ELF-1 (cell line): ENCODE data around the gene FNTB.

Experiments used
- DNase-seq: peaks from one replicate; pipeline ENCODE4 v3.0.0-alpha.2; 2016; ENCODE audit warnings: low read depth, low spot score

Gene FNTB

DNA sequence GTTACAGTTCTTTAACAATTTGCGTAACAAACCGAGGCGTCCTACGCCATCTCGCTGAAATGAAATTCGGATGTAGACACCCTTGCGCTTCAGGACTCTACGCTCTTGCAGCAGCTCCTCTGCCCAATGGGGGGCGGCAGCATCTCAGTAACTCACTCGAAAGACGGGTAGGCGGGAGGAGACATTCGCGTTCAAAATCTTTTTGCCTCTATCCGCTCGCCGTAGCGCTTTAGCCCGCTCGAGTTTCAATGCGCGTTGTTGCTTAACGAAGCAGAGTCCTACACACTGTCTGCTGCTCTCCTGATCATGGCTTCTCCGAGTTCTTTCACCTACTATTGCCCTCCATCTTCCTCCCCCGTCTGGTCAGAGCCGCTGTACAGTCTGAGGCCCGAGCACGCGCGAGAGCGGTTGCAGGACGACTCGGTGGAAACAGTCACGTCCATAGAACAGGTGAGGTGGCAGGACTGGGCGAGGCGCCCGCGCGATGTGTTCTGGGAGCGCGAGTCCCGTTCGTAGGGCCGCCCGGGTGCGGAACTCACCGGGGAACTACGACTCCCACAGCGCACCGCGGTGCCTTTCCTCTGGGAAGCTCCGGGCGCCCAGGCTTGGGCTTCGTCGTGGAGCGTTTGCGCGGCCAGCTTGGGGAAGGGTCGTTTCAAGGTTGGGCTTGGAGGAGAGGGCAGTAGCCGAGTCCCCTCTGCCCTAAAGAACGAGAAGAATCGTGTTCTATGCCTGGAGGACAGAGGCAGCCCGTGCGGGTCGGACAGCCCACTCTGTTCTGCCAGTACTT, at the start of gene FNTB:
Gene FNTB, plus strand, starts transcription at position 248 of the 790 bp plus-strand sequence. Its CDS starts 59 bp downstream, at position 307.
- peak; percentile 98 for DNase-seq

- no peak for DNase-seq
Observed at GRCh38 chr14:64937171-64937820, 49.4 kb upstream of the FNTB start.

DNA sequence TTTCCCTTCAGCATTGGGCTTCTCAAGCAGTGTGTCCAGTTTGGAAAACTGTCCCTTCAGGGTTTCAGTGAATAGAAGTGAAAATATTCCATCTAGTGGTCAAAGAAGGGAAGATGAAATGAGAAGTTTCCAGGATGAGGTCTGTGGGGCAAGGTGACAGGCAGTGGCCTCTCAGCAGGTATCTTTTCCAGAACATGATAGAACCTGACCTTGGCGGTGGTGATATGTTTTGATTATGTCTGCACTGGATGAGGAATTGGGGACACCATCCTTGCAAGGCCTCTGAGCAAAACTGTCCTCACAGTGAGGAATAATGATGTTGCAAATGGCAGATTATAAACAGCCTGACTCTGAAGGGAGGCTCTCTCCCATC, 48.9 kb upstream of the FNTB start:
- no peak for DNase-seq

- no peak for DNase-seq
Observed at GRCh38 chr14:64938972-64939816, 47.5 kb upstream of the FNTB start.

GRCh38 chr14:64939817-64940190, 46.9 kb upstream of the FNTB start:
- DNase-seq, result no peak

GRCh38 chr14:64940336-64940910, 46.3 kb upstream of the FNTB start:
- no peak for DNase-seq

DNA sequence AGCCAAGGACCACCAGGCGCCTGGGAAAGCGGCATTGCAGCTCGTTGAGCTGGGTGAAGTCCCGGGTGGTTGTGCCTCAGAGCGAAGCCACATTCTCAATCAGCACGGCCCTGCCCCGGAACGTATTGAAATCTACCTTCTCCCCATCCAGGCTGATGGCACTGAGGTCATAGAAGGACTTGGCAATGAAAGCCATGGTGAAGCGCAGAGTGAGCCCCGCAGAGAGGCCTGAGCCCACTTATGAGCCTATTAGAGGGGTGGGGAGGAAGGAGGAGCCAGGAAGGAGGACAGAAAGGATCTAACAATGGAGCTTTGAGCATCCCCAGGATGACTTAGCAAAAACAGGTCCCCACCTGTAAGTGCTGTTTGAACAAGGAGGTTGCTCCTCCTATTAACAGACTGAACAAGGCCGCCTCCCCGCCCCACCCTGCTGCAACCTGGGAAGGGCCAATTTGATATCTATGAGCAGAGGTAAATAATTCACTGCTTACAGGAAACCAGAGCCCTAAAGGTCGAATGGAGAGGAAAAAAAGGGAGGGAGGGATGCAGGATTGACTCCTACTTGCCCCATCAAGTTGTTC, 44.1 kb upstream of the FNTB start, which contains the start of gene GPX2:
Gene GPX2, minus strand, starts transcription at position 215 of the 581 bp plus-strand sequence. Its CDS starts 19 bp downstream, at position 196.
- DNase-seq, result no peak

DNA sequence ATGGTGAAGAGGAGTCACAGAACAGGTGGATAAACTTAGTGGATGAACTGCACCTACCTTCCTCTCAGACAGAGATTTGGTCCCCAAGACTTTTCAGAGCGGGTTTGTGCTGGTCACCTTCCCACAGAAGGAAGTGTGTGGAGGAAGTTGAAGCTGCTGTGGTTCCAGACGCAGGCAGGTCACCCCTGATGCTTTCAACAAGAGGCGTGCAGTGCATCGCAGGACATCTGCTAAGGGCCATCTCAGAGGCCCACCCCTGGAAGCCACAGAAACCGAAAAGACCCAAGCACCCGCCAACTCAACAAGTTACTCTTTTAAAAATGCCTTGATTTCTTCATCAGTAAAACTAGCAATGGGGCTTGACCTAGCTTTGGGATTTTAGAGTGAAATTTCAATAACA, 43.1 kb upstream of the FNTB start:
- no peak for DNase-seq

DNA sequence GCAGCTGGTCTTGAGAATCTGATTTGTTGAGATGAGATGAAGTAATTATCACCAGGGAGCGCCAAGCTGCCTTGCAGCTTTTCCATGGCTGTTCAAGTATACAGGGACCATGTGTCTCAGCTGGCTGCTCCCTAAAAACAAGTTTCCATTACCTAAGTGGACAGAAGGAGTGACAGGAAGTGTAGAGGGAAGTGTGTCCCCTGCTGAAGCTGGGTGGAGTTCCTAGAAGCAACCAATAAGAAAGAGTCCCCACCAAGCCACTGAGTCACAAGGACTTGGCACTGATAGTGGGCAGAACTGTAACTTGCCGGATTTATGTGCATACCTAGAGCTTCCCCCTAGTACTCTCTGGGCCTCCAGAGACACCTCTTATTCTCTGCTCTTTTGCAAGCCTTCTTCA, 42.7 kb upstream of the FNTB start:
- DNase-seq, result no peak

GRCh38 chr14:64944861-64945260, 41.8 kb upstream of the FNTB start:
- no peak for DNase-seq

DNA sequence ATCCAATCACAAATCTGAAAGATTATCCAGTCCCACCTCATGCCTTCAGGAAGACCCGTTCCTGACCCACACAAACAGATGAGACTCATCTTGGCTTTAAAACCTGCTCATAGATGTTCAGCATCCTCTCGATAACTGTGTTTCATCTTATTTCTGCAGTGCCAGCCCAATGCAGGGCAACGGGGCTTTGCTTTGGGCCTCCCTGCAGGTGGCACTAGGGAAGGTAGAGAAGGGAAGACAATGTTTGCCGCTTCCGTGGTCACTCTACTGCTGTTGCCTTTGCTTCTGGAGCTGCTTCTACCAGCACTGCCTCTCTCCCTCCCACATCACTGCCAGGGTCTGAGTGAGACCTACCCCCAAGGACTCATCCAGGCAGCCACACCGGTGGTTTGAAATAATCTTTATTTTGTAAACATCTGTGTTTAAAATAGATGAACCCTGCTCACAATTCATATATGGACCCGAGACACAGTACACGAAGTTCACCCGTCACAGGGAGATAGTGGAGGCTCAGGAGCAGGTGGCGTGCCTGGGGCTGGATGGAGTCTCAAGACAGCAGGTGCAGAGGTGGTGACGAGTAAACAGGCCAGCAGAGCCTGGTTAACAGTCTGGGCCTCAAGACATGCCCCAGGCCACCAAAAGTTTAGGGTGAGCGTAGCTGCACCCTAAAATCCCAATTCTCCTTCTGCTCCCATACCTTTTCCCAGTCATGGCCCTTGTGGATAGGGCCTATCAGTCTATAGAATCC, 41.1 kb upstream of the FNTB start:
- DNase-seq, result no peak

DNA sequence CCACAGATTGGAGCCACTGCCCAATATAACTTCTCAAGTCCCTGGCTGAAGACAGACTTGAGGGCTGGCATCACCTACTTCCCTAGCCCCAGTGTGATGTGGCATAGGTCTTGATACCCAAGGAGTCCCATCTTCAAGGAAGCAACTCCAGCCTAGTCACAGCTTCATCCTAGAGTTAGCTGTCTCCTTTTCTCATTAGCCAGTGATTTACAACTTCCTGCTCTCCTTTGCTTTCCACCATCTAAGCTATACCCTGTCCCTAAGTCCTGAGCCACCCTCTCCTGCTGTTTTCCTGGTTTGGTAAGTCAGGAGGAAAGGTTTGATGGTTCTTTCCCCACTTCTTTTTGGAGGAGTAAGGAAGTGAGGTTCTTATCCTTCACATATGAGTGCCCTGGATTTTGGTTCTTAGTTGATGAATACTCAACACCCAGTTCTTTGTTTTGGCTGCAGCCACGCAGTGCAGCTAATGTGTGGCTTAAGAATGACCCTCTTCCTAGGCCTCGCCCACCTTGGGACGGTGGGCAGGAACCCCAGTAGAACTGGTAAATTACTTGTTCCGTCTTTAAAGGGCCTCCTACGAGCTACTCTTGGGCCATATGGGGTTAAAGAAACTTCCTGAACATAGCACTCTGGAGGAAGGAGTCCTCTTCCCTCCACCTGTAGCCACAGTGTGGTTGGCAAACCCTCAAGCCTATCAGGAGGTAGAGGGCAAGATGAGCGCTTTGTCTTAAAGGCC, 40.2 kb upstream of the FNTB start:
- DNase-seq, result no peak

- DNase-seq, result no peak
Observed at GRCh38 chr14:64947710-64948611, 38.7 kb upstream of the FNTB start.

- no peak for DNase-seq
Observed at GRCh38 chr14:64948612-64949210, 38.0 kb upstream of the FNTB start.

DNA sequence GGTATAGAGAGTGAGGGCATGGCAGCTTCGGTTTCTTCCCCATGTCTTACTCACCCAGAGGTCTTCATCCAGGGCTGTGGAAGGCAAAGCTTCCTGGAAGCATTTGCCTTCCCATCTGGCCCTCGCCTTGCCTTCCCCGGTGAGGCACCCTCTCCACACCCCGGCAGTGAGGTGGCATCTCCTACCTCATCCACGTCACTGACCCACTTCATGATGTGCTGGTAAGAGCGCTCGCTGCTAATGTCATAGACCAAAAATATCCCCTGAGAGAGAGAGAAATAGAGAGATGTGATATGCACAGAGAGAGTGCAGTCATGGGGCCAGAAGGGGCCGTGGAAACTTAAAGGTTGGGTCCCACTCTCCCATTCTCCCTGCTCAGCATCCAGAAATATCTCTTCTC, 35.8 kb upstream of the FNTB start:
- no peak for DNase-seq

- no peak for DNase-seq
Observed at GRCh38 chr14:64951291-64951690, 35.4 kb upstream of the FNTB start.

DNA sequence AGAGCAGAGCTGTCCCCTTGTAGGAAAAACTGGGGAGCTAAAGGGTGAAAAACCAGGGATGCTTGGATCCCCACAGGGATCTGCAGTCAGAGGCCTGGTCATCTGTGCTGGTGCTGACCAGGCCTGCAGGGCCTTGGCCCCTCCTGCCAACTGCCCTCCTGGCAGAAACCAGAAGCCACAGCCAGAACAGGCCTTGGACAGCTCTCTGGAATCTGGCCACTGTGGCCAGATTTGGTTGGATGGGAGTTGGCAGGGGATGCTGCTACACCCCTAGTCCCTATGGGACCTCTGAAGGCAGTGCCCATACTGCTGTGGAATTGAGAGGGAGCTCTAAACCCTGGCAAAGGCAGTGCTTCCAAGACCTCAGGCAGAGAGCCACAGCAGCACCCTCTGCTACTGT, 35.0 kb upstream of the FNTB start:
- no peak for DNase-seq

DNA sequence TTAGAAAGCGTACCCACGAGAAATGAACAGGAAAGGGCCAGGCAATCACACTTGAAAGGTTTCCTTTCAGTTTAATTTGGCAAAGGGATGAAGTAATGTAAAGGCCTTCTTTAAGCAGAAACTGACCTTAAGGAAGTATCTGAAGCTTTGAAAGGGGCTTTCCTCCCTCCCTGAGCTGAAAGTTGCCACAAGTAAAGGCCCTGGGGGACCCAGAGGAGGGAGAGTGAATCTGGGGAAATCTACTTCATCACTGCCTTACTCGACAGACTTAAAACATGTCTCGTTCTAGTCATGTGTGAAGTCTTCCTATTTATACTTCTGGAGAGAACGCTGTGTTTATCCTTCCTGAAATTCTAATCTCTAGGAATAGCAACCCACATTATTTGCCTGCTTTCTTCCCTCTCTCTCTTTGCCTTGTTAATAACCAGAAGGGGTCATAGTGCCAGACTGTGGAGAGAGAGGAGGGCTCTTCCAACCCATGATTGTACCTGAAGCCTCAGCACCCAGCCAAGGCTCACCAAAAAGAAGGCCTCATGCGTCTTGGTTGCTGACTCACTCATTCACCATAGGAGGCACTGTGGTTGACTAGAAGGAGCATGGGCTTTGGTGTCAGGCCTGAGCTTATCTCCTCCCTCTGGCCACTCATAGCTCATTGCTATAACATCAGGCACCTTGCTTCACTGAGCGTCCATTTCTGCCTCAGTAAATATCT, 33.9 kb upstream of the FNTB start:
- no peak for DNase-seq
